Measurements from ENCODE around the gene KCNJ16.

KCNJ16 gene

GRCh38 chr17:70070305-70071027, 4.6 kb upstream of the KCNJ16 start:
- Histone ChIP-seq H3K27ac (ENCODE audit: low read length) (no peak overlapping the region), H3K27me3 (ENCODE audit: control insufficient read depth, insufficient read depth, low read length) (no peaks in the 10 kb centered on the region), H3K4me3 (ENCODE audit: low read length) (no peak overlapping the region), H3K4me1 (ENCODE audit: control insufficient read depth, insufficient read depth, low read length) (no peaks in the 10 kb centered on the region; the same call in 1 of the 2 replicates), H3K36me3 (ENCODE audit: control insufficient read depth, insufficient read depth, low read length) (no peaks in the 10 kb centered on the region), H3K9me3 (ENCODE audit: control insufficient read depth, insufficient read depth, low read length) (no peaks in the 10 kb centered on the region)
- DNase-seq (ENCODE audit: low read depth, low spot score), result no peak
- WGBS (ENCODE audit: insufficient coverage, insufficient read length), result no CpG with 5 or more reads among the region's 3 CpGs

GRCh38 chr17:70071127-70071526, 3.9 kb upstream of the KCNJ16 start:
- H3K27me3 ChIP-seq (ENCODE audit: control insufficient read depth, insufficient read depth, low read length), result no peaks in the 10 kb centered on the region
- no CpG with 5 or more reads among the region's 4 CpGs for WGBS (ENCODE audit: insufficient coverage, insufficient read length)
- no peak overlapping the region for H3K27ac ChIP-seq (ENCODE audit: low read length)
- DNase-seq (ENCODE audit: low read depth, low spot score), result no peak
- H3K4me1 ChIP-seq (ENCODE audit: control insufficient read depth, insufficient read depth, low read length), result no peaks in the 10 kb centered on the region; the same call in 1 of the 2 replicates
- no peaks in the 10 kb centered on the region for H3K9me3 ChIP-seq (ENCODE audit: control insufficient read depth, insufficient read depth, low read length)
- H3K36me3 ChIP-seq (ENCODE audit: control insufficient read depth, insufficient read depth, low read length), result no peaks in the 10 kb centered on the region
- no peak overlapping the region for H3K4me3 ChIP-seq (ENCODE audit: low read length)

GRCh38 chr17:70071620-70072019, 3.4 kb upstream of the KCNJ16 start:
- no peaks in the 10 kb centered on the region for H3K27me3 ChIP-seq (ENCODE audit: control insufficient read depth, insufficient read depth, low read length)
- no CpG with 5 or more reads among the region's 1 CpG for WGBS (ENCODE audit: insufficient coverage, insufficient read length)

GRCh38 chr17:70072546-70073309, 2.3 kb upstream of the KCNJ16 start:
- Histone ChIP-seq H3K27me3 (ENCODE audit: control insufficient read depth, insufficient read depth, low read length) (no peaks in the 10 kb centered on the region), H3K4me3 (ENCODE audit: low read length) (no peak overlapping the region), H3K36me3 (ENCODE audit: control insufficient read depth, insufficient read depth, low read length) (no peaks in the 10 kb centered on the region), H3K27ac (ENCODE audit: low read length) (no peak overlapping the region), H3K9me3 (ENCODE audit: control insufficient read depth, insufficient read depth, low read length) (no peaks in the 10 kb centered on the region), H3K4me1 (ENCODE audit: control insufficient read depth, insufficient read depth, low read length) (no peaks in the 10 kb centered on the region)
- WGBS (ENCODE audit: insufficient coverage, insufficient read length), result 100% methylated on average over 1 of the region's 5 CpGs
- no peak for DNase-seq (ENCODE audit: low read depth, low spot score)

More at GRCh38 chr17:70071620-70072019, 3.4 kb upstream of the KCNJ16 start:
- Histone ChIP-seq H3K36me3 (ENCODE audit: control insufficient read depth, insufficient read depth, low read length) (no peaks in the 10 kb centered on the region), H3K9me3 (ENCODE audit: control insufficient read depth, insufficient read depth, low read length) (no peaks in the 10 kb centered on the region), H3K4me1 (ENCODE audit: control insufficient read depth, insufficient read depth, low read length) (no peaks in the 10 kb centered on the region; the same call in 1 of the 2 replicates), H3K4me3 (ENCODE audit: low read length) (no peak overlapping the region), H3K27ac (ENCODE audit: low read length) (no peak overlapping the region)
- no peak for DNase-seq (ENCODE audit: low read depth, low spot score)

- Histone ChIP-seq H3K9me3 (ENCODE audit: control insufficient read depth, insufficient read depth, low read length) (no peaks in the 10 kb centered on the region), H3K27ac (ENCODE audit: low read length) (no peak overlapping the region), H3K27me3 (ENCODE audit: control insufficient read depth, insufficient read depth, low read length) (no peaks in the 10 kb centered on the region), H3K4me1 (ENCODE audit: control insufficient read depth, insufficient read depth, low read length) (no peaks in the 10 kb centered on the region), H3K4me3 (ENCODE audit: low read length) (no peak overlapping the region), H3K36me3 (ENCODE audit: control insufficient read depth, insufficient read depth, low read length) (no peaks in the 10 kb centered on the region)
- no CpG with 5 or more reads among the region's 5 CpGs for WGBS (ENCODE audit: insufficient coverage, insufficient read length)
- DNase-seq (ENCODE audit: low read depth, low spot score), result no peak
Measured at GRCh38 chr17:70073310-70073709, 1.7 kb upstream of the KCNJ16 start.

DNA sequence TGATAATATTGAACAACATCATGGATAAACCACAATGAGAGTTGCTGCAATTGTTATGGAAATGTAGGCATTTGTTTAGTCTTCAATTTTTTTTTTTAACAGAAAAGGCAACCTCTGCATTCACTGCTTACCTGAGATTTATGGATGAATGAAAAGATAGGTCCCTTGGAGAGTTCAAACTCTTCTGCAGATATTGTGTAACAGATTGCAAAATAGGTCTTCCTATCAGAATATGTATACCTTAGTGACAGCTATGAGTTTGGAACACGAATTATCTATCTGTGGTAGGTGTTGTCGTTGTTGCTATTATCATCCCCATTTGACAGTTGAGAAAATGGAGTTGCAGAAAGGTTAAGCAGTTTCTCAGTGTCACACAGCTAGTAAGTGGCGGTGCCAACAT, 1.2 kb upstream of the KCNJ16 start:
- Histone ChIP-seq H3K4me3 (ENCODE audit: low read length) (no peak overlapping the region), H3K36me3 (ENCODE audit: control insufficient read depth, insufficient read depth, low read length) (no peaks in the 10 kb centered on the region), H3K4me1 (ENCODE audit: control insufficient read depth, insufficient read depth, low read length) (no peaks in the 10 kb centered on the region), H3K9me3 (ENCODE audit: control insufficient read depth, insufficient read depth, low read length) (no peaks in the 10 kb centered on the region), H3K27me3 (ENCODE audit: control insufficient read depth, insufficient read depth, low read length) (no peaks in the 10 kb centered on the region), H3K27ac (ENCODE audit: low read length) (no peak overlapping the region)
- DNase-seq (ENCODE audit: low read depth, low spot score), result no peak
- no CpG with 5 or more reads among the region's 3 CpGs for WGBS (ENCODE audit: insufficient coverage, insufficient read length)

DNA sequence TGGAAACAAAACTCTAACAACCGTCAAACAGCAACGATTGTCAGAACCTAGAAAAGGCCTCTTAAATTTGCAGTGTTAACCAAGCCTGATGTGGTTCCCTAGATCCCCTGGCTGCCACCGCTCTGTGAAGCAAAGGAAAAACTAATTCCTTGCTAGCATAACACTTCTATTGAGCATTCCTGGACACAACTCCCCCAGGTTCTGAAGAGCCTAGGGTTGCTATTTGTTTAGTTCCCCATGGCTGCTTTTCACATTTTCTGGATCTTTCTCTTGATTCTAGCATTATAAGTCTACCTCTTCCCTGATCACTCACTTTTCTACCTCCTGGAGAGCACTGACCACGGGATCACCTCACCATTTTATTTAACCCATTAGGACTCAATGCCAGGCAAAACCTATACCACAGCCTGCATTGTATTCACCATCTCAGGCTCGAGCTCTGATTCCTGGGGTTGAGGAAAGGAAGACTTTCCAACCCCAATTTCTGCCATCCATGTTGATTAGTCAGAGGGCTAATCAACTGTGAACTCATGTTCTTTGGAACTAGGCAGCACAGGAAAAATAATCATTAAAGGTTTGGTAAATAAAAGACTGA, 692 bp upstream of the KCNJ16 start:
- H3K36me3 ChIP-seq (ENCODE audit: control insufficient read depth, insufficient read depth, low read length), result no peaks in the 10 kb centered on the region
- H3K4me1 ChIP-seq (ENCODE audit: control insufficient read depth, insufficient read depth, low read length), result no peaks in the 10 kb centered on the region
- no peaks in the 10 kb centered on the region for H3K9me3 ChIP-seq (ENCODE audit: control insufficient read depth, insufficient read depth, low read length)
- no peak overlapping the region for H3K4me3 ChIP-seq (ENCODE audit: low read length)
- no CpG with 5 or more reads among the region's 5 CpGs for WGBS (ENCODE audit: insufficient coverage, insufficient read length)
- no peak for DNase-seq (ENCODE audit: low read depth, low spot score)
- no peaks in the 10 kb centered on the region for H3K27me3 ChIP-seq (ENCODE audit: control insufficient read depth, insufficient read depth, low read length)
- H3K27ac ChIP-seq (ENCODE audit: low read length), result no peak overlapping the region

DNA sequence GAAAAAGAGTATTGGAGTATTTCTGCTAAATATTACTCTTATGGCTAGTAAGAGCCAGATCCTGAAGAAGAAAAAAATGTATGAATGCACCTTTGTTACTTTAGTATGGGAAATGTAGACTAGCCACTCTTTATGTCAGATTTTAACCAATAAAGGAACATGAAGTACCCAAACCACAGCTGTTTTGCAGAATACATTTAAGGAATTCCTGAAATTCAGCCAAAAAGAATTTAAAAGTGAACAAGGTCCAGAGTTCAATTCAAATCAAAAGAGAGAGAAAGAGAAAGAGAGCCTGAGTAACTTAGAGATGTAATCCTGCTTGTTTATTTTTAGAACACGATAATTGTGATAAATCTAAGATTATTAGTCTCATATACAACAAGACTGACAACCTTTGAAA, 1.2 kb downstream of the KCNJ16 start:
- Histone ChIP-seq H3K27me3 (ENCODE audit: control insufficient read depth, insufficient read depth, low read length) (no peaks in the 10 kb centered on the region), H3K4me1 (ENCODE audit: control insufficient read depth, insufficient read depth, low read length) (no peaks in the 10 kb centered on the region), H3K36me3 (ENCODE audit: control insufficient read depth, insufficient read depth, low read length) (no peaks in the 10 kb centered on the region), H3K9me3 (ENCODE audit: control insufficient read depth, insufficient read depth, low read length) (no peaks in the 10 kb centered on the region), H3K27ac (ENCODE audit: low read length) (no peak overlapping the region), H3K4me3 (ENCODE audit: low read length) (no peak overlapping the region)
- no peak for DNase-seq (ENCODE audit: low read depth, low spot score)
- no CpG with 5 or more reads among the region's 1 CpG for WGBS (ENCODE audit: insufficient coverage, insufficient read length)

GRCh38 chr17:70076831-70077230, 1.8 kb downstream of the KCNJ16 start:
- no peaks in the 10 kb centered on the region for H3K4me1 ChIP-seq (ENCODE audit: control insufficient read depth, insufficient read depth, low read length)
- H3K27me3 ChIP-seq (ENCODE audit: control insufficient read depth, insufficient read depth, low read length), result no peaks in the 10 kb centered on the region
- no peak overlapping the region for H3K27ac ChIP-seq (ENCODE audit: low read length)
- H3K4me3 ChIP-seq (ENCODE audit: low read length), result no peak overlapping the region
- no peaks in the 10 kb centered on the region for H3K9me3 ChIP-seq (ENCODE audit: control insufficient read depth, insufficient read depth, low read length)
- no CpG with 5 or more reads among the region's 3 CpGs for WGBS (ENCODE audit: insufficient coverage, insufficient read length)
- no peaks in the 10 kb centered on the region for H3K36me3 ChIP-seq (ENCODE audit: control insufficient read depth, insufficient read depth, low read length)
- no peak for DNase-seq (ENCODE audit: low read depth, low spot score)

GRCh38 chr17:70078549-70078948, 3.5 kb downstream of the KCNJ16 start:
- Histone ChIP-seq H3K27me3 (ENCODE audit: control insufficient read depth, insufficient read depth, low read length) (no peaks in the 10 kb centered on the region), H3K4me1 (ENCODE audit: control insufficient read depth, insufficient read depth, low read length) (no peaks in the 10 kb centered on the region), H3K36me3 (ENCODE audit: control insufficient read depth, insufficient read depth, low read length) (no peaks in the 10 kb centered on the region), H3K4me3 (ENCODE audit: low read length) (no peak overlapping the region), H3K27ac (ENCODE audit: low read length) (no peak overlapping the region), H3K9me3 (ENCODE audit: control insufficient read depth, insufficient read depth, low read length) (no peaks in the 10 kb centered on the region)
- no CpG with 5 or more reads among the region's 4 CpGs for WGBS (ENCODE audit: insufficient coverage, insufficient read length)
- no peak for DNase-seq (ENCODE audit: low read depth, low spot score)

All from iPS DF 6.9 (cell line).